ENCODE results near the gene PIP5K1B.

DNA sequence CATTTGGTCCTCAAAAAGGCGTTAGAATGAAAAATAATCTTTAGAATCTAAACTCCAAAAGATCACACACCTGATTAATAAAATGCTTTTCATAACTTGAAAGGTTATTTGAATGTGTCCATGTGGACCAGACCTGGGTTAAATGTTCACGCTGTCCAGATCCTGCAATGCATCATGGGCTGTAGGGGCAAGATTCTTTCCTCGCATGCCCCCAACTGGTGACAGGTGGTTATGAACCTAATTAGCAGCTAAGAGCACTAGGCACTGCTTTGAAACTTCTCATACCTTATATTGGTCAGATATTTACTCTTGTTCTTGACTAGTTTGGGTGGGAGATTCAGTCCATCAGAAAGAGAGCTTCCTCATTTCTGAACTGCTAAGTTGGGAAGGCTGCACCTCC lies 19.3 kb upstream of the PIP5K1B start:
- no peak for TF ChIP-seq POLR2A (IDR thresholded peaks at IDR 0.05; ENCODE audit: low read depth, low read length)
- TF ChIP-seq, protein P1, sequence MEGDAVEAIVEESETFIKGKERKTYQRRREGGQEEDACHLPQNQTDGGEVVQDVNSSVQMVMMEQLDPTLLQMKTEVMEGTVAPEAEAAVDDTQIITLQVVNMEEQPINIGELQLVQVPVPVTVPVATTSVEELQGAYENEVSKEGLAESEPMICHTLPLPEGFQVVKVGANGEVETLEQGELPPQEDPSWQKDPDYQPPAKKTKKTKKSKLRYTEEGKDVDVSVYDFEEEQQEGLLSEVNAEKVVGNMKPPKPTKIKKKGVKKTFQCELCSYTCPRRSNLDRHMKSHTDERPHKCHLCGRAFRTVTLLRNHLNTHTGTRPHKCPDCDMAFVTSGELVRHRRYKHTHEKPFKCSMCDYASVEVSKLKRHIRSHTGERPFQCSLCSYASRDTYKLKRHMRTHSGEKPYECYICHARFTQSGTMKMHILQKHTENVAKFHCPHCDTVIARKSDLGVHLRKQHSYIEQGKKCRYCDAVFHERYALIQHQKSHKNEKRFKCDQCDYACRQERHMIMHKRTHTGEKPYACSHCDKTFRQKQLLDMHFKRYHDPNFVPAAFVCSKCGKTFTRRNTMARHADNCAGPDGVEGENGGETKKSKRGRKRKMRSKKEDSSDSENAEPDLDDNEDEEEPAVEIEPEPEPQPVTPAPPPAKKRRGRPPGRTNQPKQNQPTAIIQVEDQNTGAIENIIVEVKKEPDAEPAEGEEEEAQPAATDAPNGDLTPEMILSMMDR (IDR thresholded peaks at IDR 0.05; ENCODE audit: extremely low read depth in 1 of 2, insufficient read depth in 1 of 2, low read depth in 1 of 2, low read length in 2 of 2): peak; percentile 36 to 48
- TF ChIP-seq EZH2 (IDR thresholded peaks at IDR 0.05; ENCODE audit: borderline replicate concordance, low read depth, low read length, severe bottlenecking): no peak
- TF ChIP-seq, protein P2, sequence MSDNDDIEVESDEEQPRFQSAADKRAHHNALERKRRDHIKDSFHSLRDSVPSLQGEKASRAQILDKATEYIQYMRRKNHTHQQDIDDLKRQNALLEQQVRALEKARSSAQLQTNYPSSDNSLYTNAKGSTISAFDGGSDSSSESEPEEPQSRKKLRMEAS (IDR thresholded peaks at IDR 0.05; ENCODE audit: insufficient read depth, insufficient read length): no peak
- no peak for TF ChIP-seq MYC (IDR thresholded peaks at IDR 0.05; ENCODE audit: low read depth, low read length)
- TF ChIP-seq POLR2AphosphoS5 (IDR thresholded peaks at IDR 0.05; ENCODE audit: insufficient read depth, low read depth, low read length): no peak
- no peak for TF ChIP-seq JUN (IDR thresholded peaks at IDR 0.05; ENCODE audit: borderline replicate concordance, insufficient read depth, insufficient read length, low read depth)
- no peak for TF ChIP-seq GATA2 (IDR thresholded peaks at IDR 0.05; ENCODE audit: insufficient read depth, insufficient read length, low read depth, low read length)
